Measurements from ENCODE around the gene KRI1. TPM values are rescaled to one million over a fixed set of nuclear protein-coding genes. Genes with fewer than 3 reads are reported as not detected.

The KRI1 gene
- total and polyA plus RNA-seq, 7 donors: 14.8 to 21.6 (median 20.2) TPM

GRCh38 chr19:10550336-10550735, 15.5 kb downstream of the KRI1 start:
- peaks cover 7 to 100% of the 10 kb centered on the region in 2 donors for H3K36me3 ChIP-seq (ENCODE audit: insufficient read depth in 1 of 2, low read depth in 1 of 2)
- no peak for TF ChIP-seq CTCF (IDR thresholded peaks at IDR 0.05)
- no peak for ATAC-seq
- H3K27ac ChIP-seq: no peak overlapping the region
- intact Hi-C loops (cut with DNase I): no loop called here
- H3K27me3 ChIP-seq (ENCODE audit: insufficient read depth in 3 of 3, low read length in 2 of 3): no peaks in the 10 kb centered on the region
- H3K4me3 ChIP-seq: no peak overlapping the region
- peaks cover 5% of the 10 kb centered on the region for H3K4me1 ChIP-seq
- WGBS, 3 donors: 90 to 98% (median 97%) methylated on average over 5 to 6 of the region's 6 CpGs
- H3K9me3 ChIP-seq: no peaks in the 10 kb centered on the region
- no peak for DNase-seq

DNA sequence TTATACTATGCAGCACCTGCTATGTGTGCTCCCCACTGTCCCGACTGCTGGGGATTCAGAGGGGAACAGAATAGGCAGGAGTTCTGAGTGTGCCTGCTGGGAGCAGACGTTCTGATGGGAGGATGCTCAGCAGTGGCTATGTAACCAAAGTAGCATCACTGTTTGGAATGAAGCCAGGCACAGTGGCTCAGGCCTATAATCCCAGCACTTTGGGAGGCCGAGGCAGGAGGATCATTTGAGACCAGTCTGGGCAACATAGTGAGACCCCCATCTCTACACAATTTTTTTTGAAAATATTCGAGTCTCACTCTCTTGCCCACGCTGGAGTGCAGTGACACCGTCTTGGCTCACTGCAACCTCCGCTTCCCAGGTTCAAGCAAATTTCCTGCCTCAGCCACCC, 16.1 kb downstream of the KRI1 start:
- Histone ChIP-seq H3K27me3 (ENCODE audit: insufficient read depth in 3 of 3, low read length in 2 of 3) (no peaks in the 10 kb centered on the region), H3K27ac (no peak overlapping the region), H3K36me3 (ENCODE audit: insufficient read depth in 1 of 2, low read depth in 1 of 2) (peaks cover 7 to 96% of the 10 kb centered on the region in 2 donors), H3K9me3 (no peaks in the 10 kb centered on the region), H3K4me1 (peaks cover 9% of the 10 kb centered on the region), H3K4me3 (no peak overlapping the region)
- no peak for ATAC-seq
- intact Hi-C loops (cut with DNase I): no loop called here
- TF ChIP-seq CTCF (IDR thresholded peaks at IDR 0.05): no peak
- no peak for DNase-seq
- 77 to 85% (median 82%) methylated on average over 7 of the region's 7 CpGs for WGBS, 3 donors

DNA sequence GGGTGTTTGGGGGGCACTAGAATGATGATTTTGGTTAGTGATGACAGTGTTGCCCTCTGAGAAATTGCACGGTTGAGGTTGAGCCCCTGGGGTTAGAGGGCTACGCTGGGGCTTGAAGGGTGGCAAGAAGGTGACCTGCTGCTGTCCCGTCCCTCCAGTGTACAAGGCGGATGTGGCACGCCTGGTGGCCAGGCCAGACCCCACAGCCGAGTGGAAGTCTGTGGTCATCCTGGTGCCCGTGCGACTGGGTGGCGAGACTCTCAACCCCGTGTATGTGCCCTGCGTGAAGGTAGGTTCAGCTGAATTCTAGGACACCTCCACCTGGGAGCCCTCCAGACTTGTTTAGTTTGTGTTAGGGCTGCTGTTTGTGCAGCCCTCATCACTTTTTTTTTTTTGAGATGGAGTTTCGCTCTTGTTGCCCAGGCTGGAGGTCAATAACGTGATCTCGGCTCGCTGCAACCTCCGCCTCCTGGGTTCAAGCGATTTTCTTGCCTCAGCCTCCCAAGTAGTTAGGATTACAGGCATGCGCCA, 17.0 kb downstream of the KRI1 start:
- ATAC-seq (no peak), DNase-seq (no peak)
- TF ChIP-seq CTCF (IDR thresholded peaks at IDR 0.05): no peak
- peaks cover 11% of the 10 kb centered on the region for H3K4me1 ChIP-seq
- H3K27ac ChIP-seq: no peak overlapping the region
- intact Hi-C loops (cut with DNase I): no loop called here
- WGBS, 3 donors: 95 to 97% (median 95%) methylated on average over 18 of the region's 18 CpGs
- H3K4me3 ChIP-seq: no peak overlapping the region
- no peaks in the 10 kb centered on the region for H3K9me3 ChIP-seq
- no peaks in the 10 kb centered on the region for H3K27me3 ChIP-seq (ENCODE audit: insufficient read depth in 3 of 3, low read length in 2 of 3)
- H3K36me3 ChIP-seq (ENCODE audit: insufficient read depth in 1 of 2, low read depth in 1 of 2): peaks cover 3 to 87% of the 10 kb centered on the region in 2 donors

GRCh38 chr19:10546817-10547216, 19.0 kb downstream of the KRI1 start:
- ATAC-seq: no peak
- no peak for DNase-seq
- WGBS, 3 donors: 88 to 90% (median 89%) methylated on average over 17 of the region's 17 CpGs
- peaks cover 11% of the 10 kb centered on the region for H3K4me1 ChIP-seq
- TF ChIP-seq CTCF (IDR thresholded peaks at IDR 0.05): no peak
- intact Hi-C loops (cut with DNase I): no loop called here
- H3K27ac ChIP-seq: no peak overlapping the region
- no peak overlapping the region for H3K4me3 ChIP-seq
- H3K9me3 ChIP-seq: no peaks in the 10 kb centered on the region
- H3K36me3 ChIP-seq (ENCODE audit: insufficient read depth in 1 of 2, low read depth in 1 of 2): peaks cover 0 to 67% of the 10 kb centered on the region in 2 donors
- H3K27me3 ChIP-seq (ENCODE audit: insufficient read depth in 3 of 3, low read length in 2 of 3): no peaks in the 10 kb centered on the region

DNA sequence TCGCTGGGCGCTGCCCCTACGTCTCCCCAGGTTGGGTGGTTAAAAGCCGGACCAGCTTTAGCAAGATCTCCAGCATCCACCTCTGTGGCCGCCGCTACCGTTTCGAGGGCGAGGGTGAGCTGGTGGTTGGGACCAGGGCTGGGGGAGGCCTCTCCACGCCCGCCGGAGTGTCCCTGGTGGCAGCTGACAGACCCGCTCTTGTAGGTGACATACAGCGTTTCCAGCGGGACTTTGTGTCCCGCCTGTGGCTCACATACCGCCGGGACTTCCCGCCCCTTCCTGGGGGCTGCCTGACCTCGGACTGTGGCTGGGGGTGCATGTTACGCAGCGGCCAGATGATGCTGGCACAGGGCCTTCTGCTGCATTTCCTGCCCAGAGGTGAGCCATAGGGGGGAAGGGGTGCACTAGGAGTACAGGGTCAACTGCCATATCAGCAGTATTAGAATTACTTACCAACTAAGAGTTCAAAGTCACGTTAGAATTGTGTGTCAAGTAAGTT, 21.0 kb downstream of the KRI1 start:
- 46 to 59% (median 48%) methylated on average over 23 of the region's 23 CpGs for WGBS, 3 donors
- H3K36me3 ChIP-seq (ENCODE audit: insufficient read depth in 1 of 2, low read depth in 1 of 2): peaks cover 0 to 47% of the 10 kb centered on the region in 2 donors
- no peak for TF ChIP-seq CTCF (IDR thresholded peaks at IDR 0.05)
- H3K9me3 ChIP-seq: no peaks in the 10 kb centered on the region
- peaks cover 11% of the 10 kb centered on the region for H3K4me1 ChIP-seq
- peak overlapping the region; percentile 85 for H3K27ac ChIP-seq
- peak in 1 of 4 donors; percentile 6 for ATAC-seq
- H3K27me3 ChIP-seq (ENCODE audit: insufficient read depth in 3 of 3, low read length in 2 of 3): no peaks in the 10 kb centered on the region
- peak overlapping the region; percentile 81 for H3K4me3 ChIP-seq
- intact Hi-C loops (cut with DNase I): loop anchor here in 1 of 2 donors (5.0 kb wide), 1 partner anchor 38 kb away; no protein-coding TSS in a partner anchor
- DNase-seq: no peak
